Measurements from ENCODE around the gene DPEP1. TPM values are rescaled to one million over a fixed set of nuclear protein-coding genes. Genes with fewer than 3 reads are reported as not detected.

DPEP1 gene
- total RNA-seq, 6 experiments from 2014 or later = 0.93 TPM; not detected in 5

- no peaks in the 10 kb centered on the region for H3K9me3 ChIP-seq
- no peak for ATAC-seq
- intact Hi-C loops (cut with DNase I) = no loop called here
- no peak overlapping the region for H3K4me3 ChIP-seq
- H3K36me3 ChIP-seq = no peaks in the 10 kb centered on the region
- H3K4me1 ChIP-seq = peaks cover 0 to 1% (median 0%) of the 10 kb centered on the region in 4 donors
- DNase-seq = no peak
- 93% methylated on average over 2 of the region's 2 CpGs for WGBS (ENCODE audit: insufficient coverage, low coverage, low lambda C conversion rate, missing lambda C conversion rate)
- no peaks in the 10 kb centered on the region for H3K27me3 ChIP-seq
- no peak overlapping the region for H3K27ac ChIP-seq
- no peak for TF ChIP-seq POLR2A (IDR thresholded peaks at IDR 0.05)
Measured at GRCh38 chr16:89678258-89678657, 64.8 kb downstream of the DPEP1 start.

- Histone ChIP-seq H3K4me1 (peaks cover 0 to 16% (median 9%) of the 10 kb centered on the region in 4 donors), H3K9me3 (no peaks in the 10 kb centered on the region), H3K36me3 (peaks cover 0 to 11% (median 0%) of the 10 kb centered on the region in 4 donors), H3K4me3 (peak overlapping the region in 1 of 3 donors; percentile 97), H3K27ac (no peak overlapping the region), H3K27me3 (no peaks in the 10 kb centered on the region)
- ATAC-seq (no peak), DNase-seq (peak in 2 of 3 donors; percentile 52 to 58)
- no CpG with 5 or more reads among the region's 1 CpG for WGBS (ENCODE audit: insufficient coverage, low coverage, low lambda C conversion rate, missing lambda C conversion rate)
- TF ChIP-seq CTCF (IDR thresholded peaks at IDR 0.05) (no peak), POLR2A (IDR thresholded peaks at IDR 0.05) (no peak)
- intact Hi-C loops (cut with DNase I) = no loop called here
Measured at GRCh38 chr16:89685916-89686315, 72.5 kb downstream of the DPEP1 start.

- TF ChIP-seq CTCF (IDR thresholded peaks at IDR 0.05) (no peak), POLR2A (IDR thresholded peaks at IDR 0.05) (peak; percentile 63)
- intact Hi-C loops (cut with DNase I) = no loop called here
- H3K27ac ChIP-seq = peak within 1 kb of the TSS; percentile 75 to 94 (median 91)
- peak; percentile 75 to 84 (median 80) for ATAC-seq
- H3K27me3 ChIP-seq = no peaks in the 10 kb centered on the region
- peaks cover 0 to 18% (median 3%) of the 10 kb centered on the region in 4 donors for H3K36me3 ChIP-seq
- H3K4me3 ChIP-seq = peak within 1 kb of the TSS; percentile 68 to 99 (median 97)
- no peaks in the 10 kb centered on the region for H3K9me3 ChIP-seq
- DNase-seq = peak; percentile 89 to 94 (median 92)
- WGBS (ENCODE audit: insufficient coverage, low coverage, low lambda C conversion rate, missing lambda C conversion rate) = under 1% methylated on average over 25 of the region's 67 CpGs
- peaks cover 0 to 16% (median 9%) of the 10 kb centered on the region in 4 donors for H3K4me1 ChIP-seq
Measured at GRCh38 chr16:89686520-89687091, 73.2 kb downstream of the DPEP1 start, which contains the start of gene CDK10. Gene CDK10 (plus strand): TSS chr16:89686689. CDS start chr16:89686711, 22 bp downstream.

- TF ChIP-seq POLR2A (IDR thresholded peaks at IDR 0.05) = peak; percentile 84
- TF ChIP-seq CTCF (IDR thresholded peaks at IDR 0.05) = no peak
- intact Hi-C loops (cut with DNase I) = no loop called here
- no peaks in the 10 kb centered on the region for H3K27me3 ChIP-seq
- peak; percentile 89 to 93 (median 90) for ATAC-seq
- H3K9me3 ChIP-seq = no peaks in the 10 kb centered on the region
- peaks cover 0 to 25% (median 7%) of the 10 kb centered on the region in 4 donors for H3K36me3 ChIP-seq
- DNase-seq = peak; percentile 83 to 95 (median 93)
- peak overlapping the region; percentile 75 to 94 (median 91) for H3K27ac ChIP-seq
- H3K4me1 ChIP-seq = peaks cover 0 to 16% (median 9%) of the 10 kb centered on the region in 4 donors
- 2% methylated on average over 36 of the region's 42 CpGs for WGBS (ENCODE audit: insufficient coverage, low coverage, low lambda C conversion rate, missing lambda C conversion rate)
- H3K4me3 ChIP-seq = peak overlapping the region; percentile 68 to 99 (median 97)
Measured at GRCh38 chr16:89687092-89687940, 73.9 kb downstream of the DPEP1 start.

Other genes starting within 250 kb of the DPEP1 start
- gene ANKRD11, start 123.1 kb upstream of the DPEP1 start, total RNA-seq = 10 to 100 TPM; 26.2 to 65.8 (median 41.6) TPM
- gene SPG7, start 105.2 kb upstream of the DPEP1 start, total RNA-seq = 10 to 100 TPM; 44.0 to 70.5 (median 57.0) TPM
- gene RPL13, start 53.0 kb upstream of the DPEP1 start, total RNA-seq = 1,000 to 10,000 TPM in 2 of 6 experiments, 100 to 1,000 TPM in 4; 684 to 2,810 (median 731) TPM
- 1 to 10 TPM in 2 of 6 experiments, under 1 TPM in 4; 0.33 to 3.7 (median 0.77) TPM for gene CPNE7, start 37.9 kb upstream of the DPEP1 start, total RNA-seq
- gene CHMP1A, start 44.1 kb downstream of the DPEP1 start, total RNA-seq = 10 to 100 TPM; 27.2 to 42.3 (median 33.1) TPM
- 1 to 10 TPM; 1.8 to 5.0 (median 3.3) TPM for gene SPATA33, start 44.2 kb downstream of the DPEP1 start, total RNA-seq
- gene CDK10, start 73.0 kb downstream of the DPEP1 start, total RNA-seq = 10 to 100 TPM; 35.0 to 72.2 (median 53.7) TPM
- gene SPATA2L, start 88.1 kb downstream of the DPEP1 start, total RNA-seq = 10 to 100 TPM in 3 of 6 experiments, 1 to 10 TPM in 3; 5.6 to 17.9 (median 11.2) TPM
- 10 to 100 TPM in 3 of 6 experiments, 1 to 10 TPM in 3; 5.6 to 12.4 (median 9.4) TPM for gene VPS9D1, start 107.3 kb downstream of the DPEP1 start, total RNA-seq
- 10 to 100 TPM in 2 of 6 experiments, 1 to 10 TPM in 4; 6.9 to 13.4 (median 9.1) TPM for gene ZNF276, start 107.9 kb downstream of the DPEP1 start, total RNA-seq
- 10 to 100 TPM in 1 of 6 experiments, 1 to 10 TPM in 5; 4.5 to 12.7 (median 8.3) TPM for gene FANCA, start 203.0 kb downstream of the DPEP1 start, total RNA-seq
- gene SPIRE2, start 214.8 kb downstream of the DPEP1 start, total RNA-seq = 1 to 10 TPM; 4.8 to 7.8 (median 6.1) TPM